ENCODE data around the gene UIMC1. TPM values are rescaled to one million over a fixed set of nuclear protein-coding genes. Genes with fewer than 3 reads are reported as not detected.
A peak's percentile ranks its signal among the peaks of the same experiment; 100 is the strongest.

The UIMC1 gene
- total and polyA plus RNA-seq, 11 donors = 14.8 to 40.2 (median 31.9) TPM

- no peak for DNase-seq
- H3K4me3 ChIP-seq = no peak overlapping the region
- H3K4me1 ChIP-seq = no peaks in the 10 kb centered on the region
- TF ChIP-seq POLR2A (IDR thresholded peaks at IDR 0.05) (no peak), CTCF (IDR thresholded peaks at IDR 0.05) (no peak)
- H3K36me3 ChIP-seq = no peaks in the 10 kb centered on the region
- intact Hi-C loops (cut with DNase I) = no loop called here
- H3K27me3 ChIP-seq = peaks cover 12 to 81% (median 26%) of the 10 kb centered on the region in 9 donors
- H3K27ac ChIP-seq = no peak overlapping the region
- 17 to 24% (median 21%) methylated on average over 14 to 15 of the region's 15 CpGs for WGBS, 4 donors
- no peaks in the 10 kb centered on the region for H3K9me3 ChIP-seq
- ATAC-seq = no peak
Observed at GRCh38 chr5:176863041-176863764, 143.4 kb downstream of the UIMC1 start.

GRCh38 chr5:176862330-176862995, 144.1 kb downstream of the UIMC1 start:
- H3K4me3 ChIP-seq = no peak overlapping the region
- ATAC-seq = no peak
- no peak for DNase-seq
- H3K9me3 ChIP-seq = no peaks in the 10 kb centered on the region
- H3K4me1 ChIP-seq = no peaks in the 10 kb centered on the region
- peaks cover 12 to 74% (median 24%) of the 10 kb centered on the region in 9 donors for H3K27me3 ChIP-seq
- TF ChIP-seq POLR2A (IDR thresholded peaks at IDR 0.05) = no peak
- TF ChIP-seq CTCF (IDR thresholded peaks at IDR 0.05) = no peak
- intact Hi-C loops (cut with DNase I) = no loop called here
- H3K27ac ChIP-seq = no peak overlapping the region
- WGBS, 4 donors = 61 to 64% (median 63%) methylated on average over 22 to 28 of the region's 28 CpGs
- H3K36me3 ChIP-seq = no peaks in the 10 kb centered on the region

DNA sequence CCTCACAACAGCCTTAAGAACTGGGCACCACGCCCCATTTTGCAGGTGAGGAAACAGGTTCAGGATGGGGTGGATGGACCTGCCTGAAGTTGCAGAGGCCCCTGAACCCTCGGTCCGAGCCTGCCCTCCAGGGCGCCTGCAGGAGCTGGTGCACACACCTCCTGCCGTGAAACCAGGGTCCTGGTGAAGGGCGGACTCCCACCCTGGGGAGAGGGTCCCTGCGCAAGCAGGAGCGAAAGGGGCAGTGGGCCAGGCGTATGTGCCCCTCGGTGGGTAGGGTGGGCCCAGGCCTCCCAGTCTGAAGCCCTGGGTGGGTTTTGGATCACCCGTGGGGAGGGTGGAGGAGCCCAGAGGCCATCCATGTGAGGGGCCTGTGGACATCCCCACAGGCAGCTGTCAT, 145.3 kb downstream of the UIMC1 start:
- Histone ChIP-seq H3K4me3 (no peak overlapping the region), H3K27me3 (peaks cover 5 to 62% (median 22%) of the 10 kb centered on the region in 9 donors), H3K9me3 (no peaks in the 10 kb centered on the region), H3K27ac (no peak overlapping the region), H3K36me3 (no peaks in the 10 kb centered on the region), H3K4me1 (no peaks in the 10 kb centered on the region)
- intact Hi-C loops (cut with DNase I) = no loop called here
- ATAC-seq = no peak
- no peak for DNase-seq
- TF ChIP-seq CTCF (IDR thresholded peaks at IDR 0.05) (no peak), POLR2A (IDR thresholded peaks at IDR 0.05) (no peak)
- WGBS, 4 donors = 82 to 88% (median 84%) methylated on average over 5 to 11 of the region's 11 CpGs

- Histone ChIP-seq H3K4me3 (no peak overlapping the region), H3K27ac (no peak overlapping the region), H3K27me3 (peaks cover 0 to 56% (median 19%) of the 10 kb centered on the region in 9 donors), H3K36me3 (no peaks in the 10 kb centered on the region), H3K9me3 (no peaks in the 10 kb centered on the region), H3K4me1 (no peaks in the 10 kb centered on the region)
- TF ChIP-seq CTCF (IDR thresholded peaks at IDR 0.05) (no peak), POLR2A (IDR thresholded peaks at IDR 0.05) (no peak)
- 72 to 88% (median 79%) methylated on average over 8 to 11 of the region's 11 CpGs for WGBS, 4 donors
- intact Hi-C loops (cut with DNase I) = no loop called here
- ATAC-seq (no peak), DNase-seq (peak in 1 of 5 donors; percentile 14)
Observed at GRCh38 chr5:176860381-176860780, 146.2 kb downstream of the UIMC1 start.
